Measurements from ENCODE around the gene RIC1.
"Not testable (repeated sequence)": the region's sequence is repeated elsewhere in the genome, so short reads cannot be mapped to it uniquely, and the experiment has no call there.

The RIC1 gene

DNA sequence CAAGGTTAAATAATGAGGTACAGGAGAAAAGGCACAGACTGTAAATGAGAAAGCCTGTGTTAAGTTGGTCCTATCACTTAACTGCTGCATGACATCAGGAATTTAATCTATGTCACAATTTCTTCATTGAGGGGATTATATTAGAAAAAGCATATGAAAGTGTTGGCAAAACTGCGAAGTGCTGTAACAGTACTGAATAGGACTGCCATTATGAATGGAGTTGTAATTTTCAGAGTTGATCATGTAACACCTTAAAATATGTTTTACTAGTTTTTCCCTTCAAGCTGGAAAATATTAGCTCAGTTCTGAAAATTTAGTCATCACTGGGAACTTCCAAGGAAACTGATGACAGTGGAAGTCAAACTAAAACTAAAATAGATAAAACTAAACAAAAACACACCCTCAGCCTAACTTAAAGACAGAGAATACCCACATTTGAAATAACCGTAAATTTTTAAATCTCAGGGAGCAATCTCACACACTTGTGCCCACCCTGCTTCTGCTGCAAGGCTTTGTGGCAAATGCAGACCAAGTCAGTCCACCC is 158.9 kb downstream of the RIC1 start:
- no peak for DNase-seq (ENCODE audit: low read depth)

DNA sequence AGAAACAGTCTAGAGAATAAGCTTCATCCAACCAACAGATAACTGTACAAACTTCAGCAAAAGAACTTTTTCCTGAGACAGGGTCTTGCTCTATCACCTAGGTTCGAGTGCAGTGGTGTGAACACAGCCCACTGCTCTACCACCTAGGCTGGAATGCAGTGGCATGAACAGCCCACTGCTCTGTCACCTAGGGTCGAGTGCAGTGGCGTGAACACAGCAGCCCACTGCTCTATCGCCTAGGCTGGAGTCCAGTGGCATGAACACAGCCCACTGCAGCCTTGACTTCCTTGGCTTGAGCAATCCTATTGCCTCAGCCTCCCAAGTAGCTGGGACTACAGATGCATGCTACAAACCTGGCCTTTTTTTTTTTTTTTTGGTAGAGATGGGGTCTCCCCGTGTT is 160.6 kb downstream of the RIC1 start:
- no peak for DNase-seq (ENCODE audit: low read depth)

DNA sequence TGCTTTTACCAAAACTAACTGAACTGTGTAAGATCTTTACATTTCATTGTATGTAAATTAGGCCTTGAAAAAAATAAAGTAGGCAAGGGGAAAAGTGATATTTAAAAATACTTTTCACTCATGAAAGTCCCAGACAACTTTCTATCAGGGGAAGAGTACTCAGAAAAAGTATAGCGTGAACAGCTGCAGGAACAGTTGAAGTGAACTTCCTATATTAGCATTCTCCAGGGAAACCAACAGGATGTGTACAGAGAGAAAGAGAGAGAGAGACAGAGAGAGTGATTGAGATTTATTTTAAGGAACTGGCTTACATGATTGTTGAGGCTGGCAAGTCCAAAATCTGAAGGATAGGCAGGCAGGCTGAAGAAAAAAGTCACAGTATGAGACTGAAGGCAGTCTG is 162.0 kb downstream of the RIC1 start:
- DNase-seq (ENCODE audit: low read depth), result no peak

DNA sequence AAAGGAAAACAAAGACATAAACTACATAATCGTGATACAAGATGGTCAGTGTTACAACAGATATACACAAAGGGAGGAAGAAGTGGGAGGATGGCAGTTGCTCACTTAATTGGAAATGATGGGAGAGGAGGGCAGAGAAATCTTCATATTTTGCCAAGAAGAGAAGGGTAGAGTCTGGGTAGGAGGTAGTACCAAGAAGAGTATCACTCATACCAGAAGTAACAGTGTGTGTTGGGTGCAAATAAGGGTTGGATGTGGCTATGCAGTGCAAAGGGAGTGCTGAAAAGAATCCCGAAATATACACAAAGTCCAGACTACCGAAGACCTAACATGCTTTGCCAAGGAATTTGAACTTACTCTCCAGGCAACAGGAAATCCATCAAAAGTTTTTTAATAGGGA is 163.0 kb downstream of the RIC1 start:
- no peak for DNase-seq (ENCODE audit: low read depth)

DNA sequence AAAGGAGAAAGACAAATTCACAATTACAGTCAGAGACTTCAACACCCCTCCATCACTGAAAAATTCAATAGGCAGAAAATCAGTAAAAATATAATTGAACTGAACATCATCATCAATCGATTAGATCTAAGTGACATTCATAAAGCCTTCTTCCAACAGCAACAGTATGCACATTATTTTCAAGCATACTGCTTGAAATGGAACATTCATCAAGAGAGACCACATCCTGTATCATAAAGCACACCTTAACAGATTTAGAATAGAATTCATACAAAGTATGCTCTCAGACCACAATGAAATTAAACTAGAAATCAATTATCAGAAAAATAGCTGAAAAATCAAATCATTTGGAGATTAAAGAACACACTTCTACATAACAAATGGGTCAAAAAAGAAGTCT is 164.9 kb downstream of the RIC1 start:
- no peak for DNase-seq (ENCODE audit: low read depth)

DNA sequence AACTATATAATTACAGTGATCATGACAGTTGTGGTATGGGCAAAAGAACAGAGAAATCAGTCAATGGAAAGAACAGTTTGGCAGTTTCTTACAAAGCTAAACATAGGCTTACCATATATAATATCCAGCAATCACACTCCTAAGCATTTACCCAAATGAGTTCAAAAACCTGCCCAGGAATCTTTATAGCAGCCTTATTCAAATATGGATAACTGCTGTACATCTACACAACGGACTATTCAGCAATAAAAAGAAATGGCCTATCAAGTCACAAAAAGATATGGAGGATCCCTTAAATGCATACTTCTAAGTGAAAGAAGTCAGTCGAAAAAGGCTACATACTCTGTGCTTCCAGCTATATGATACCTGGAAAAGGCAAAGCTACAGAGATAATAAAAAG is 167.4 kb downstream of the RIC1 start:
- no peak for DNase-seq (ENCODE audit: low read depth)

DNA sequence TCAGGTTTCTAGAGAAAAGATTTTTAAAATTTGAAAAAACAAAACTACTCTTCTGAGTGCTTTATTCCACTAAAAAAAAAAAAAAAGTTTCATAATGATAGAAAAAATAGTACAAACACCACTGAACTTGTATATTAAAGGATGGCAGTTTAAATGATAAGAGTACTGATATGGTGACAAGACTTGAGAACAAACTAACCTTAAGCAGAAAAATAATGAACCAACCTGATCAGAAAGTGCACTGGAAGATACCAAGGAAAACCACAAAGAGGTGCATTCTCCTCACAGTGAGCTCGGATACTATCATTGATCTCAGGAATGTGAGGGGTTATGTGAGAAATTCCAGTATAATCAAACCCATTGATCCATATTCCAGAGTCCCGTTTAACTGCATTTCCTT is 169.7 kb downstream of the RIC1 start:
- DNase-seq (ENCODE audit: low read depth), result no peak

DNA sequence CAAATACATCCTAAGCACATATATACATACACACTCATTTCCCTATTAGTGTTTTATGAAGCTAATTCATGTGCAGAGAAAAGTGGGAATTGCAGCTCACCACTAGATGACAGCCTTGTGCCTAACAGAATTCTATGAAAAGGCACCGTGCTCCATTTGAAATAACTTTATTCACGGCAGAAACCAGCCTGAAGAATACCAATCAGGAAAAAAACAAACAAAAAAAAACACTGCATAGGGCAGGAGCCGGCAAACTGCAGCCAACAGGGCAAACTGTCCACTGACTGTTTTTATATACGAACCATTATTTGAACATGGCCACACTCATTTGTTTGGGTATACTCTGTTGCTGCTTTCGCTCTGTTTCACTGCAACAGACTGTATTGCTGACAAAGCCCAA is 170.4 kb downstream of the RIC1 start:
- DNase-seq (ENCODE audit: low read depth), result no peak

DNA sequence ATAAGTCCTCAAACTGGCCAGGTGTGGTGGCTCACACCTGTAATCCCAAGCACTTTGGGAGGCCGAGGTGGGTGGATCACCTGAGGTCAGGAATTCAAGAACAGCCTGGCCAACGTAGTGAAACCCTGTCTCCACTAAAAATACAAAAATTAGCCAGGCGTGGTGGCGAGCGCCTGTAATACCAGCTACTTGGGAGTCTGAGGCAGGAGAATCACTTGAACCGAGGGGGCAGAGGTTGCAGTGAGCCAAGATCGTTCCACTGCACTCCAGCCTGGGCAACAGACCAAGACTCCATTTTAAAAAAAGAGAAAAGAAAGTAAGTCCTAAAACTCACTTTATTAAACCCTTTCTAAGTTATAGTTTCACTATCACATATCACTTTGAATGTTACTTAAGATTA is 171.5 kb downstream of the RIC1 start:
- DNase-seq (ENCODE audit: low read depth), result not testable (repeated sequence)

DNA sequence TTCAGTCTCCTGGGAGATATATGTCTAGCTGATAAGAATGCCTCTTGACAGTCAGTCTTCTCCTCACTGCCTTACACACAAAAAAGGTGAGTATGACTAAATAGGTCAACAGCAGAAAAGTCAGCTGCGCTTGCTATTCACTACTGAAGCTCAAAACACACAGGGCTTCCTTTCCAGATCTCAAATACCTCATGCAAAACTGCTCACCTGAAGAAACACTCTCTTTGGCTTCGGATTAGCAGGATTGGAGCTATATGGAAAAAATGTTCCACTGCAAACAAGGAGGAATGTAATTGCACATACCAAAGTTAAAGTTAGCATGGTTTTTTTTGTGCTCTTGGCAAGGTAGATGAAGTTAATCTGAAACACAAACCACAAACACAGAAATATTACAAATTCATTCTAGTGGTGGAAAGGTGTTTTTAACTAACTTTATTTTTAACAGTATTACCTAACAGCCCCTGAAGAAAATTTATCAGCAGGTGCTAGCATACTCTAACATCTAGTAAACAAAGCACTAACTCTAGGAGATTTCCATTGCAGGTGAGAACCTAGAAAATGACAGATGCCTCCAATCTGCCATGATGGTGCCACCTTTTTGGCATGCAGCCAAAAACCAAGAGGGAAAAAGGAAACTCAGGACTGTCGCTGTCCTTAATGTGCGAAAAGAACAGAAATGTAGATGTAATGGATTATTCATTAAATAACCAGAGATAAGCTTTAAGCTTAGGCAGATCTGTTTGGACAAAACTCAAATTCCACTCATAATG is 172.2 kb downstream of the RIC1 start:
- no peak for DNase-seq (ENCODE audit: low read depth)

DNA sequence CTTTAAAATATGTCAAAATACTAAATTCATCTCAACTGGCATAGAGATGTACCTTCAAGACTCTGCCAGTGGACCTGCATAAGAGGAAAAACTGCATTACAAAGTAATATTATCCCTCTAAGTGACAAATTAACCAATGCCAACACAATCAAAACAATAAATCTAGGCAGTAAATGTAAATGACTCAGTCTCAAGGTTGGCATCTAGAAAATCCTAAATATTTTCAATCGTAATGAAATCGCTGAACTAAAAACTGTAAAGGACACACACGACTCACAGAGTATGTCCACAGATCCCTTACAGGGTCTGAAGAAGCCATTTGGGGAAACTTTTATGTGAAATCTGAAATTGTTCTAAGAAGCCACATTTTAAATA is 172.8 kb downstream of the RIC1 start:
- DNase-seq (ENCODE audit: low read depth), result no peak

DNA sequence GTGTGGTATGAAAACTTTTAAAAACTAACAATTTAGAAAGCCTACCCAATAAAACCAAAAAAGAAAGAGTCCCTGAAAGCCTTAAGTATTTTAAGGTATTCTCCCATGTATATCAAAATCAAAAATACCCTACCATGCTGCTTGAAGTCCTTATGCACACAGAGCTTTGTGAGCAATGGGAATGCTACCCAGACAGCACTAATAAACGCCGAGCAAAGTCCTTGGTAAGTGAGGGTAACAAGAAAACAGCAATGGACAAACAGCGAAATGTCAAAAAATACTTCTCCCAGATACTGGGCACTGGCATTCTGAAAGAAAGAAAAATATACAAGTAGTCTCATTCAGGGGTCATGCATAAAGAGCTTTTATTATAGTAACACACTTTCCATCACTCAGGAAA is 176.6 kb downstream of the RIC1 start:
- DNase-seq (ENCODE audit: low read depth), result no peak

DNA sequence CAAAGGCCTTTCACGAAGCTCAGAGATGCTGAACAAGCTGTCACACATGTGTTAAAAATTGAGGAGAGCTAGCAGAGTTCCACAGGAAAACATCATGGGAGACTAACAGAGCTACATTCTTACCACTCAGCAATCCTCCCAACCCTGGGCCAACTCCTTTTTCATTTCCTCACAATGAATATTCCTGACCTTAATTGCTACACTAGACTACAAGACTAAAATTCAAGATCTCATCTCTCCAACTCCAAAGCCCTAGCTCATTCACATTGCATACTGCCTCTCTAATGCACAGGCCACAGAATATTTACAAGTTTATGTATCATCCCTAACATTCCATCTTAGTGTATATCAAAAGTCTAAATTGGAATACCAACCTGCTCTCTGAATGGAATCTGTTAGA is 182.8 kb downstream of the RIC1 start:
- DNase-seq (ENCODE audit: low read depth), result no peak

DNA sequence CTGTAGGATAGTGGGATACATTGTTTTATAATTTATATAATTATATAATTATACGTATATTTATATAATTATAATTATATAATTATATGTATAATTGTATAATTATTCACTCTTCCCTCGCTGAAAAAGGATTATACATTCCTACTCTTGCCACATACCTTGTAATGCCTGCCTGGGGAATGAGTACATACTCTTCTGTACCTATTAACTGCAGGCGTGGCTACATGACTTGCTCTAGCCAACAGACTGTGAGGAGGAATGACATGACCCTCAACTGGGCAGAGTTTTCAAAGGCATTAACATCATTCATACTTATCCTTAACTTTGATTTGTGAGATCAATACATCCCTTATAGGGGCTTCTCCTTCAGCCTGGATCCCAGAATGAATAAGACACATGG is 184.9 kb downstream of the RIC1 start:
- no peak for DNase-seq (ENCODE audit: low read depth)

DNA sequence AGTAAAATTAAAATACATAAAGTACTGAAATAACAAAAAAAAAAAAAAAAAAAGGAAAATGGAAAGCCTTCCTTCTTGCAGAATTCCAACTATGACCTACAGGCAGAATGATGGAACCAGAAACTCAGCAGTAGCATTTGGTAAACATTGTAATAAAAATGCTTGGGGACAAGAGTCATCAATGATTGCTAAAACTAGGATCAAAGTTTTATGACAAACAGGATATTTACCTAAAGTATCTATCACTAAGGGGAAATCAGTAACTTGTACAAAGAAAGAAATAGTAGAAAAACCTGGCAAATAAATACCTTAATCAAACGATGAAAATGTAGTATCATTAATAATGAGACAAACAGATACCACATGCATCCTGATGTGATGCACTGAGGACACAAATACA is 186.6 kb downstream of the RIC1 start:
- DNase-seq (ENCODE audit: low read depth), result no peak

DNA sequence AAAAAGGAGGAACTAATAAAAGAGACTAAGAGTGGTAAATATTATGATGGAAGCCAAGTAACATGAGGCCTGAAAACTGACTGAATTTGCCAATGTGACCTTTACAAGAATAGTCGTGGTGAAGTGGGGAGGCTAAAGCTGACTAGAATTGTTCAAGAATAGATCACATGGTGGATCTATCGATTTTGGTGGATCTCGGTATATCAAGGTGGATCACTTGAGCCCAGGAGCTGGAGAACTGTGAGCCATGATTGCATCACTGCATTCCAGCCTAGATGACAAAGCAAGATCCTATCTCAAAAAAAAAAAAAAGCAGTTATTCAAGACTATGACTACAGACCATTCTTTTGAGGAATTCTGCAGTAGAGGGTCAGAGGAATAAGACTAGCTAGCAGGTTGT is 189.0 kb downstream of the RIC1 start:
- no peak for DNase-seq (ENCODE audit: low read depth)

DNA sequence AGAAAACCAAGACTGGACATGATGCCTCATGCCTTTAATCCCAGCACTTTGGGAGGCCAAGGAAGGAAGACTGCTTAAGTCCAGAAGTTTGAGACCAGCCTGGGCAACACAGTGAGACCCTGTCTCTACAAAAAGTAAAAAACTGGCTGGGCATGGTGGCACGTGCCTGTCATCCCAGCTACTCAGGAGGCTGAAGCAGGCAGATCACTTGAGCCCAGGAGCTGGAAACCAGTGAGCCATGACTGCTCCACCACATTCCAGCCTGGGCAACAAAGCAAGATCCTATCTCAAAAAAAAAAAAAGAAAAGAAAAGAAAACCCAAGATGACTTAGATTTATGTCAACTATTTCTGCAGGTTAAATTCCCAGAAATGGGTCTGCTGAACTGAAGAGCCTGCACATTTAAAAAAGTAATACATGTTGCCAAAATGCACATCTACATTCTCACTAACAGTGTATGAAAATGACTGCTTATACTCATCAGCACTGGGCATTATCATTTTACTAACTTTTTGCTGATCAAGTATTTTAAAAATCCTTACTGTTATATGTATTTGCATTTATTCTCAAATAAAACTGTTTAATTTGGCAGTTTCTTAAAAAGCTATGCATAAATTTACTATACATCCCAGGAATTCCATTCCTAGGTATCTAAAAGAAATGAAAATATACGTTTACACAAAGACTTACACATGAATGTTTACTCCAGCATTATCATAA is 189.7 kb downstream of the RIC1 start:
- no peak for DNase-seq (ENCODE audit: low read depth)

DNA sequence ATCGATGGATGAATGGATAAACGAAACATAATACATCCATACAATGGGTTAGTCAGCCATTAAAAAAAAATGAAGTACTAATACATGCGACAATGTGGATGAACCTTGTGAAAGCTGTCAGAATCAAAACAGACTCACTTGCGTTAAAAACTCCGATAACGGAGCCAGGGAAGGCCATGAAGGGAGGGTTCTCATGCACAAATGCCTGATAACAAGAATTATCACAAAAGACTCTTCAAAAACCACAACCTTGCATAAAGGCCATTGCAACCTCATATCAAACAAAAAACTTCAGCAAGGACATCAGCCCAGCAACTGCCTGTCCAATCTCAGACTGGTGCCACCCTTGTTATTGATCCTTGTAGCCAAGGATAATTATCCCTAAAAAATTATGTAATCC is 190.3 kb downstream of the RIC1 start:
- DNase-seq (ENCODE audit: low read depth), result no peak

DNA sequence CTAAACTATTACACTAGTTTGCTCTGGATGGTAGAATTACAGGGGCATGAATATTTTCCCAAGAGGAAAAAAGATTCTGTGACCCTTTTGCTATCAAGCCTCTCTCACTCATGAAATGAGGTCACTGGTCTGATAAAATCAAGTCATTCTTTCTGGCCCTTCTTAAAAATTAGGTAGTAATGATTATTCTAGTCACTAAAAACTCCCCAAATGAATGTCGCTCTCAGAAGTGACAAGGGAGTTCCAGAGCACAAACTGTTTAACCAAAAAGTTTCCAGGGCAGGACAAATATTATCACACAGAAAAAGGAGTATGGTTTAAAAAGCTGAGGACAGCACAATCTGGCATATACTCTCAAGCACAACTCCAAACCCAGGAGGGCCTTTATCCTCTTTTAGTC is 191.5 kb downstream of the RIC1 start:
- no peak for DNase-seq (ENCODE audit: low read depth)

DNA sequence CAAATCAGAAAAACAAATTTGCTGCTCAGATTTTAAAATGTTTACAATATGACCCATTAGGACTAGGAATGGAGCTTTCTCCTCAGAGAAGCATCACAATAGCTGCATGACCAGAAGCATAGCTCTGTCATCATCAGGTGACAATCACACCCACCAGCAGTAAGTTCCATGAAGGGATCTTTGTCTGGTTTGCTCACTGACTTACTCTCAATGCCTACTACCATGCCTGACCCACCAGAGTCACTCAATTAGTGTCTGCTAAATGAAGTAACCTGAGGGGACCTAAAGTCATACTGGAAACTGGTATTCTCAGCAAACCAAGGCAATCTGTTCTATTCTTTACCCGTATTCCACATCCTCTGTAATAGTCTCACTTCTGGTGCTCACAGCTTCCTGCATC is 196.3 kb downstream of the RIC1 start:
- no peak for DNase-seq (ENCODE audit: low read depth)
